Activated T-cell treated with anti-CD3 and anti-CD28 coated beads for 24 hours (primary cell): Measurements from ENCODE around the gene ART5.
A peak's percentile ranks its signal among the peaks of the same experiment; 100 is the strongest.
"Not testable (repeated sequence)": the region's sequence is repeated elsewhere in the genome, so short reads cannot be mapped to it uniquely, and the experiment has no call there.

Experiments used
- DNase-seq: peaks from one replicate; pipeline ENCODE4 v3.0.0-alpha.2; 2020; ENCODE audit warnings: low read depth

Gene ART5

GRCh38 chr11:3616721-3617460 lies 24.9 kb downstream of the ART5 start:
- no peak for DNase-seq

- DNase-seq: no peak
Observed at GRCh38 chr11:3615998-3616397, 25.8 kb downstream of the ART5 start.

GRCh38 chr11:3614742-3615171 lies 27.0 kb downstream of the ART5 start:
- DNase-seq: peak; percentile 32

DNA sequence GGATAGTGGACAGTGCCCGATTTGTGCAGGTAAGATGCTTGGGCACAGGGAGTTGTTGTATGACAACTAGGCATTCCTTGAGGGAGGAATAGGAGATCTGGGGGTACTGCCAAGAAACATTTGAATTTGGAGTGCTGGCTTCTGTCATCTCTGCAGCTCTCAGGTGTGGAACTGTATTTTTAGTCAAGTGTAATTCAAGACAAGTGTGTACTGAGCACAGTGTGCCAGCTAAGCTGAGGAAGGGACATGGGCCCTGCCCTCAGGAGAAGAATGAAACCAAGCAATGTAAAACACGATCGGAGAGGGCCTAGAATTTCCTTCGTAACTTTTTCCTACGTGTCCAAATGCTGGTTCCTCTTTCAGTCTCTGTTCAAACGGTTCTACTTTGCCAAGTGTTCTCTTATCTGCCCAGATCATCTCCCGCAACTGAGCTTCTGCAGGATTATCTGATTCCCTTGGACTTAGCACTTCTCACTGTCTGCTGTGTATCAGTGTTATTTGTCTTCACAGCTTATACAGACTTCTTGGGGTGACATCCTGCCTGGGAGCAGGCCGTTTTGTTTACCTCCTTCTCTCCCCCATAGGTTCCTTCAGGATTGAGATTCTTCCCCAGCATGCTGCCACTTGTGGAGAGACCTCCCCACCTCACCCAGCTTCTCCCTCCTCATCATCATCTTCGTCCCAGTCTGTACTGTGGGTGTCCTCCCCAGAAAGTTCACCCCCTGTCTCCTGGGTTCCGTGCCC lies 27.6 kb downstream of the ART5 start:
- DNase-seq: no peak

- no peak for DNase-seq
Observed at GRCh38 chr11:3611976-3612678, 29.7 kb downstream of the ART5 start.

DNA sequence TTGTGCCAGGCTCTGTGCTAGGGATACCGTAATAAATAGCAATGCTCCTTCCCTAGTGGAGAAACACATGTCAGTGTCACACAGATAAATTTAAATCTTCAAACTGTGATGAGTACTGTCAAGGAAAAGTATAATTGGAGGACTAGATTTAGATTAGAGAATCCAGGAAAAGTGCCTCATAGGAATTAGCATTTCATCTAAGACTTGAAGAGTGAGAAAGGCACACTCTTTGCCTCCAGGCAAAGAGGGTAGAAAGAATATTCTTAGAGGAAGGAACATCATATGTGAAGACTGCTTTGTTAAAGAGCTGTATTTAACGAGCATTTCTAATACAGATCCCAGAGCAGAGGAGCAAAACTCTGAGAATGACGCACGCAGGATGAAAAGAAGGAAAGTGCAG lies 30.9 kb downstream of the ART5 start:
- no peak for DNase-seq

- DNase-seq: peak; percentile 16
Observed at GRCh38 chr11:3609416-3610265, 32.2 kb downstream of the ART5 start.

DNA sequence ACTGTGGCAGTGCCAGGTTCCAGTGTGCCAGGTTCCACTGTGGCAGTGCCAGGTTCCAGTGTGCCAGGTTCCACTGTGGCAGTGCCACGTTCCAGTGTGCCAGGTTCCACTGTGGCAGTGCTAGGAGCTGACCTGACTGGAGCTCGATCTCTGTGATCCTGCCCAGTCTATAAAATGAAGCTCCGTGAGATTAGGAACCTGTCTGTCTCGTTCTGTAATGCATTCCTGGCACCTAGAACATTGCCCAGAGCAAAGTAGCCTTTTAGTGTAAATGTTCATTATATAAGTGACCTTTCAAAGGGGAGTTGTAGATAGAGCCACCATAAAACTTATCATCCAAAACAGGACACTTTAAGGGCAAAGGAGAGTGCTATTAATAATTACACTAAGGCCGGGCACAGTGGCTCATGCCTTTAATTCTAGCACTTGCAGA lies 36.0 kb downstream of the ART5 start:
- no peak for DNase-seq

- DNase-seq: no peak
Observed at GRCh38 chr11:3605283-3605662, 36.5 kb downstream of the ART5 start.

DNA sequence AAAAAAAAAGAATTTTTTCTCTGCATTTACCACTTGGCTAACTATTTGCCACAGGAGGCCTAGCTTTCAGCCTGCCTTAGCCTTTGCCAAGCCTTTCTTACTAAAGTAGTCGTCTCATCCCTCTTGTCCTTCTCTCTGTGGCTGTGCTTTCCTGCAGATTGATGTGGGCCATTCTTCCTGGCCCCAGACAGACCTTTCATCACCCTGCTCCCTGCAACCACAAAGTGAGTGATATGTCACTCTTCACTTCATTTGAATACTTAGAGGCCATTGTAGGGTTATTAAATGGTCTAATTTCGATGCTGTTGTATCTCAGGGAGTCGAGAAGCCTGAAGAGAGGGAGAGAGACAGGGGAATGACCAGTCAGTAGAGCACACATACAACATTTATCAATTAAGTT lies 37.6 kb downstream of the ART5 start:
- no peak for DNase-seq

DNA sequence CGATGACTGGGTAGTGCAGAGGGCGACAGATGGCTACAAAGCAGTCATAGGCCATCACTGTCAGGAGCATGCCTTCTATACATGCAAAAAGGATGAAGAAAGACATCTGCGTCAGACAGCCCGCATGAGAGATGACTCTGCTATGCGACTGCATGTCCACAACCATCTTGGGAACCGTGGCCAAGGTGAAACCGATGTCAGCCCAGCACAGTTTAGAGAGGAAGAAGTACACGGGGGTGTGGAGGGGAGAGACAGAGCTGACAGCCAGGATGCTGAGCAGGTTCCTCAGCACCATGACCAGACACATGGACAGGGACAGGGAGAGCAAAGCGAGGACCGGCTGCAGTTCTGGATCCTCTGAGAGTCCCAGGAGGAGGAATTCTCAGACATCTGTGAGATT lies 41.6 kb downstream of the ART5 start:
- not testable (repeated sequence) for DNase-seq

DNA sequence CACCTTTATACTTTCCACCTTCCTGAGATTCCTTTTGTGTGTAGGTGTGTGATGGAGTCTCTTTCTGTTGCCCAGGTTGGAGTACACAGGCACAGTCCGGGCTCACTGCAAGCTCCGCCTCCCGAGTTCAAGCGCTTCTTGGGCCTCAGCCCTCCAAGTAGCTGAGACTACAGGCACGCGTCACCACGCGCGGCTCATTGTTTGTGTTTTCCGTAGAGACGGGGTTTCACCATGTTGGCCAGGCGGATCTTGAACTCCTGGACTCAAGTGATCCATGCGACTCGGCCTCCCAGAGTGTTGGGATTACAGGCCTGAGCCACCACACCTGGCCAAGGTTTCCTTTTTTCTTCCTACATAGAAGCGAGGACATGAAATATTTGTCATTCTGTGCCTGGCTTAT lies 44.0 kb downstream of the ART5 start:
- DNase-seq: not testable (repeated sequence)

DNA sequence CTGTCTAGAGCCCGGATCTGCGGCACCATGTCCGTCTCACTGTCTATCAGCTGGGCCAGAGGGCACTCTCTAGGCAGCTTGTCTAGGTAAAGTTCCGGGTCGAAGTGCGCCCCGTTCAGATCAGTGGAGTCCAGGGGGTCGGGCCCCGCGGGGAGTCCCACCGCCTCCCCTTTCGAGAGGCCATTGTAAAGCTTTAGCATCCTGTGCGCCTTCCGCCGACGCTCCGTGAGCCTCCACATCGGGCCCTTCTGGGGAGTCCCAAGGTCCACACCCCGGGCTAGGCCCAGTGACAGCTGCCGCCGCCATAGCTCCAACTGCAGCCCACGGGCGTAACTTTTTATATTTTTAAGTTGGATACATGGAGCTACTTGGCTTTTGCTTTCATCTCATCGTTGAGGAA lies 50.5 kb downstream of the ART5 start:
- not testable (repeated sequence) for DNase-seq

- not testable (repeated sequence) for DNase-seq
Observed at GRCh38 chr11:3590193-3590592, 51.6 kb downstream of the ART5 start.

DNA sequence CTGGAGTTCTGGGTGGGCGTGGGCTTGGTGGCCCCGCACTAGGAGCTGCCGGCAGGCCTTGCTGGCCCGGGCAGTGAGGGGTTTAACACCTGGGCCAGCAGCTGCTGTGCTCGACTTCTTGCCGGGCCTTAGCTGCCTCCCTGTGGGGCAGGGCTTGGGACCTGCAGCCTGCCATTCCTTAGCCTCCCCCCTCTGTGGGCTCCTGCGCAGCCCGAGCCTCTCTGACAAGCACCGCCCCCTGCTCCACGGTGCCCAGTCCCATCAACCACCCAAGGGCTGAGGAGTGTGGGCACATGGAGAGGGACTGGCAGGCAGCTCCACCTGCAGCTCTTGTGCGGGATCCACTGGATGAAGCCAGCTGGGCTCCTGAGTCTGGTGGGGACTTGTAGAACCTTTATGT lies 53.0 kb downstream of the ART5 start:
- DNase-seq: not testable (repeated sequence)
